ENCODE results near the gene CISD3.

Gene CISD3

GRCh38 chr17:38746849-38747462 is 16.8 kb downstream of the CISD3 start (continued):
- TF ChIP-seq ZNF777 (tag by site-specific recombination; IDR thresholded peaks at IDR 0.05; ENCODE audit: borderline replicate concordance) (0 out of 2 replicates have a peak, but pooled peaks have one; percentile 5), ZNF350 (tag by site-specific recombination; IDR thresholded peaks at IDR 0.05) (no peak)

- Histone ChIP-seq H3K9me3 (ENCODE audit: control insufficient read depth, insufficient read depth, low read depth, low read length) (no peaks in the 10 kb centered on the region), H3K27ac (ENCODE audit: extremely low read depth, low read depth, low read length) (peak overlapping the region; percentile 96), H3K4me1 (ENCODE audit: control insufficient read depth, insufficient read depth, low read length) (peaks cover 39% of the 10 kb centered on the region), H3K4me3 (ENCODE audit: low read depth, low read length) (peak overlapping the region; percentile 86), H3K36me3 (ENCODE audit: control insufficient read depth in 2 of 2, insufficient read depth in 1 of 2, low read length in 2 of 2) (no peaks in the 10 kb centered on the region; a peak in 1 of 3 replicates)
- CTCF ChIA-PET = interaction anchor here (0.7 kb wide), 1 partner anchor 13 kb away, joined by 3 read pairs; no protein-coding TSS in a partner anchor
- POLR2A ChIA-PET = interaction anchor here (0.6 kb wide), 1 partner anchor 12 kb away, joined by 3 read pairs; no protein-coding TSS in a partner anchor
- TF ChIP-seq ZBTB20 (tag by site-specific recombination; IDR thresholded peaks at IDR 0.05) (peak; percentile 91), HIC1 (tag by site-specific recombination; IDR thresholded peaks at IDR 0.05) (no peak; the same call in 1 of the 2 replicates), ZXDB (tag by site-specific recombination; IDR thresholded peaks at IDR 0.05) (peak; percentile 12; the same call in 1 of the 2 replicates), ZNF544 (tag by site-specific recombination; IDR thresholded peaks at IDR 0.05) (no peak), MEIS1 (CRISPR knock-in tag; IDR thresholded peaks at IDR 0.05; ENCODE audit: borderline replicate concordance) (no peak), ZFP37 (tag by site-specific recombination; IDR thresholded peaks at IDR 0.05) (no peak), ZNF639 (tag by site-specific recombination; IDR thresholded peaks at IDR 0.05) (0 out of 2 replicates have a peak, but pooled peaks have one; percentile 38), ZBTB26 (tag by site-specific recombination; optimal IDR thresholded peaks at IDR 0.05) (peak; percentile 63), WT1 (tag by site-specific recombination; IDR thresholded peaks at IDR 0.05) (peak; percentile 37; the same call in 1 of the 2 replicates), ZNF518A (tag by site-specific recombination; conservative IDR thresholded peaks at IDR 0.05; ENCODE audit: low read depth) (no peak), PBX3 (CRISPR knock-in tag; IDR thresholded peaks at IDR 0.05) (no peak), ZBTB49 (tag by site-specific recombination; IDR thresholded peaks at IDR 0.05; ENCODE audit: low read depth) (no peak), PRDM1 (tag by site-specific recombination; IDR thresholded peaks at IDR 0.05) (peak; percentile 90), ZNF324 (tag by site-specific recombination; IDR thresholded peaks at IDR 0.05) (peak; percentile 26; the same call in 1 of the 2 replicates), ZNF398 (tag by site-specific recombination; IDR thresholded peaks at IDR 0.05) (peak; percentile 84), MYNN (tag by site-specific recombination; IDR thresholded peaks at IDR 0.05; ENCODE audit: borderline replicate concordance) (0 out of 2 replicates have a peak, but pooled peaks have one; percentile 23)
These were observed 17.5 kb downstream of the CISD3 start for GRCh38 chr17:38747463-38748148.

All from HEK293 (cell line).